HG03175 (cell line): ENCODE measurements around the gene ZNF726.
"Not testable (repeated sequence)": the region's sequence is repeated elsewhere in the genome, so short reads cannot be mapped to it uniquely, and the experiment has no call there.

Source experiments
- ATAC-seq: cut with Tn5 transposase; IDR thresholded peaks from one replicate; pipeline ENCODE4 v1.9.1; 2021; ENCODE audit warnings: mild to moderate bottlenecking, moderate library complexity; ENCODE audit not compliant: unreplicated experiment

The ZNF726 gene

DNA sequence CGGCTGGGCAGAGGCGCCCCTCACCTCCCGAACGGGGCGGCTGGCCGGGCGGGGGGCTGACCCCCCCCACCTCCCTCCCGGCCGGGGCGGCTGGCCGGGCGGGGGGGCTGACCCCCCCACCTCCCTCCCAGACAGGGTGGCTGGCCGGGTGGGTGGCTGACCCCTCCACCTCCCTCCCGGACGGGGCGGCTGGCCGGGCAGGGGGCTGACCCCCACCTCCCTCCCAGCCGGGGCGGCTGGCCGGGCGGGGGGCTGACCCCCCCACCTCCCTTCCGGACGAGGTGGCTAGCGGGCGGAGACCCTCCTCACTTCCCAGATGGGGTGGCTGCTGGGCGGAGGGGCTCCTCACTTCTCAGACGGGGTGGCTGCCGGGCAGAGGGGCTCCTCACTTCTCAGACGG, 22.3 kb downstream of the ZNF726 start:
- not testable (repeated sequence) for ATAC-seq

DNA sequence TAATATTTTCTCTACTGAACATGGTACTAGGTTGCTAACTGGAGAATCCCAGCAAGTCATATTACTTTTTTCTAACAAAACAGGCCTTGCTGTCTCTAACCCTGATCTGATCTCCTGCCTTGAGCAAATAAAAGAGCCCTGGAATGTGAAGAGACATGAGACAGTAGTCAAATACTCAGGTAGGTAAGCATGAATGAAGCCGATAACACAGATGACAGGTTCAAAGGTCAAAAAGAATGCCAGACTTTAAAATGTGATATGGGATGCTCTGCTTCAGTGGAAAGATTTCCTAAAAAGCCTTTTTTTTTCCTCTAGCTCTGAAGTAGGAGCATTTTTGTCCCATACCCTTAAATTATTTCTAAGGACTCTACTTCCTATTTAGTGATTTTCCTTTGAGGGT, 28.7 kb downstream of the ZNF726 start:
- ATAC-seq: no peak

DNA sequence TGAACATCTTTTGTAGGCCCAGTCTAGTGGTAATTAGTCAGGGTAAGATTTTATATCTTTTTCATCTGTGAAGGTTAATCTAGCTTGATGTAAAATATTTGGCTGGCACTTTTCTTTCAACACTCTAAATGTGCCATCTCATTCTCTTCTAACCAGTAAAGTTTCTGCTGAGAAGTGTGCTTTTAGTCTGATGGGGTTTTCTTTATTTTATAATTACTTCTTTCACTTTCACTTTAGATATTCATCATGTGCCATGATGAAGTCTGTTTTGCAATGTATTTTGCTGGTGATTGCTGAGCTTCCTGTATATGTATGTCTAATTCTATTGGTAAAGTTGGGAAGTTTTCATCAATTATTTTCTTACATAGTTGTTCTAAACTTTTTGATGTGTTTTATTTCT, 31.9 kb downstream of the ZNF726 start:
- no peak for ATAC-seq

DNA sequence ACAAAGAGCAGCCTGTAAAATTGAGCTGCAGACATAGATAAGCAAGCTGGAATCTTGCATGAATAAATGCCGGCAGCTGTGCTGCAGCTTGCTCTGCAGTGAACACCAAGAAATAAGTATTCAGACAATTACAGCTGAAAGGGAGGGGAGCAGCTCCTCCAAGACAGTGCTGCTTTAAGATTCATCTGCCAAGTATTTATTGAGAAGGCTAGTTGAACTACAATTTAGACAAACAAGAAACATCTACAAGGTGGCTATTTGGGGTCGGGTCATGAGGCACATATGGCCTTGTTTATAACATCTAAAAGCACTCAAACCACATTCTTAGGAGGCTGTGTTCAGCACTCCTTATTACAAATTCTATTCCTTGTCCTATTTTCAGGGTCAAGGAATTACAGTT, 34.9 kb downstream of the ZNF726 start:
- ATAC-seq: no peak

DNA sequence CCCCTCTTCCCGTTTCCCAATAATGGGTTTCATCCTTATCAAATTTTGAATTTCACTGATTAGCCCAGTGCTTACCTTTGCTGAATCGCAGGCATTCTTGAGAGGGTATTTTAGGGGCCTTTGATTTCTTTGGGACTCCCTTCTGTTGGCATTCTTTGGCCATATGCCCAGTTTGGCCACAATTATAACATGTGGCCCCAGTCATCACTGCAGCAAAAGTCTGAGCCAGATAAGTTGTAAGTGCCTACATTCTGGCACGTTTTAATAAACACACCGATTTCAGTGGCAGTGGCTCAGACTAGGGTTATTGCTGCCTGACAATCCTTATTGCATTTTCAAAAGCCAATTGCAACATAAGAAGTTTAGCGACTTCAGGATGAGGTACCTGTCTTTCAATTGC, 41.4 kb downstream of the ZNF726 start:
- no peak for ATAC-seq

DNA sequence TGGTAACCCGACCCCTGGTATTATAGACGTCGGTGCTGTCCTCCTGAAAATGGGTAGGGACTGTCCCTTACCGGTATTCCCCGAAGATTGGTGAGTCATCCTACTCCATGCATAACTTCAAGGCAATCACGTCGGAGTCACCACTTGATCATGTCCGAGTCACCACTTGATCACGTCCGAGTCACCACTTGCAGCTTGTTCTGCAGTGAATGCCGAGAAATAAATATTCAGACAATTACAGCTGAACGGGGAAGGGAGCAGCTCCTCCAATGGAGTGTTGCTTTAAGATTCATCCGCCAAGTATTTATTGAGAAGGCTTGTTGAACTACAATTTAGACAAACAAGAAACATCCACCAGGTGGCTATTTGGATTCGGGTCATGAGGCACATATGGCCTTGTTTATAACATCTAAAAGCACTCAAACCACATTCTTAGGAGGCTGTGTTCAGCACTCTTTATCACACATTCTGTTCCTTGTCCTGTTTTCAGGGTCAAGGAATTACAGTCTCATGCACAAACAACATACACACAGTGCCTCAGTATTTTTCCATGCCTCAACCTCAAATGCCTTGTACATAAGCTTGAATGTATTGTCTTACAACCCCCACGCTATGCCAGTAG, 43.1 kb downstream of the ZNF726 start:
- ATAC-seq: no peak

DNA sequence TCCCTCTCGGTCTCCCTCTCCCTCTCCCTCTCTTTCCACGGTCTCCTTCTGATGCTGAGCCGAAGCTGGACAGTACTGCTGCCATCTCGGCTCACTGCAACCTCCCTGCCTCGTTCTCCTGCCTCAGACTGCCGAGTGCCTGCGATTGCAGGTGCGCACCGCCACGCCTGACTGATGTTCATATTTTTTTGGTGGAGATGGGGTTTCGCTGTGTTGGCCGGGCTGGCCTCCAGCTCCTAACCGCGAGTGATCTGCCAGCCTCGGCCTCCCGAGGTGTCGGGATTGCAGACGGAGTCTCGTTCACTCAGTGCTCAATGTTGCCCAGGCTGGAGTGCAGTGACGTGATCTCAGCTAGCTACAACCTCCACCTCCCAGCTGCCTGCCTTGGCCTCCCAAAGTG, 48.7 kb downstream of the ZNF726 start:
- ATAC-seq: not testable (repeated sequence)

DNA sequence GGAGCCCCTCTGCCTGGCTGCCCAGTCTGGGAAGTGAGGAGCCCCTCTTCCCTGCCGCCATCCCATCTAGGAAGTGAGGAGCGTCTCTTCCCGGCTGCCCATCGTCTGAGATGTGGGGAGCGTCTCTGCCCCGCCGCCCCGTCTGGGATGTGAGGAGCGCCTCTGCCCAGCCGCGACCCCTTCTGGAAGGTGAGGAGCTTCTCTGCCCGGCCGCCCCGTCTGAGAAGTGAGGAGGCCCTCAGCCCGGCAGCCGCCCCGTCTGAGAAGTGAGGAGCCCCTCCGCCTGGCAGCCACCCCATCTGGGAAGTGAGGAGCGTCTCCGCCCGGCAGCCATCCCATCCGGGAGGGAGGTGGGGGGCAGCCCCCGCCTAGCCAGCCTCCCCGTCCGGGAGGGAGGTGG, 49.2 kb downstream of the ZNF726 start:
- ATAC-seq: not testable (repeated sequence)

DNA sequence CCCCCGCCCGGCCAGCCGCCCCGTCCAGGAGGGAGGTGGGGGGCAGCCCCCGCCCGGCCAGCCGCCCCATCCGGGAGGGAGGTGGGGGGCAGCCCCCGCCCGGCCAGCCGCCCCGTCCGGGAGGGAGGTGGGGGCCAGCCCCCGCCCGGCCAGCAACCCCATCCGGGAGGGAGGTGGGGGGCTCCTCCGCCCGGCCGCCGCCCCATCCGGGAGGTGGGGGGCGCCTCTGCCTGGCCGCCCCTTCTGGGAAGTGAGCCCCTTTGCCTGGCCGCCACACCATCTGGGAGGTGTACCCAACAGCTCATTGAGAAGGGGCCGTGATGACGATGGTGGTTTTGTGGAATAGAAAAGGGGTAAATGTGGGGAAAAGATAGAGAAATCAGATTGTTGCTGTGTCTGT, 49.6 kb downstream of the ZNF726 start:
- ATAC-seq: not testable (repeated sequence)

DNA sequence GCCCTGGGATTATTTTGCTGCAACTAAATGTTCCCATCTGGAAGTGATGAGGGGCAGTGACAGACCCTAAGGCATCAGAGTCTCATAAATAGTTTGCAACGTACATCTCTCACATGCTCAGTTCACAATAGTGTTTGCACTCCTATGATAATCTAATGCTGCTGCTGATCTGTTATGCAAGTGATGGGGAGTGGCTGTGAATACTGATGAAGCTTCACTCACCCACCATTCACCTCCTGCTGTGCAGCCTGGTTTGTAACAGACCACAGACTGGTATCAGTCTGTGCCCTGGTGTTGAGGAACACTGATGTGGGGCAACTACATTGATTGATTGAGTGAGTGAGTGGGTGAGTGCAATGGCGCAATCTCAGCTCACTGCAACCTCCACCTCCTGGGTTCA, 54.9 kb downstream of the ZNF726 start:
- no peak for ATAC-seq

DNA sequence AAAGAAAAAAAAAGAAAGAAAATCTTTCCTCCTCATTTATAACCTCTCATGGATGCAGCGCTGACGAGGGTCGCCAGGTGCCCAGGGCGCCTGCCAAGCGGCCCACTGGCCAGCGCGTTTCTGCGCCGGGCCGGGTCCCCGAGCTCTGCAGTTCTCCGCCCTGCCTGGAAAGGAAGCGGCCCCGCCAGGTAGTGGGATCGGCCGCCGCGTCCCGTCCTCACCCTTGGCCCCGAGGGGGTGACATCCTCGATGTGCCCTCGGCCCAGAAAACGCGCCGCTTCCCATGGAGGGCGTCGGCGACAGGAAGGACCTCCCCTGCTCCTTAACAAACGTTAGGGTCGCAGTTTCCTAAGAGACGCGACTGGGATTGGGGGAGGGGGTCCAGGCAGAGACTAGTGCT, 56.9 kb downstream of the ZNF726 start:
- ATAC-seq: no peak

DNA sequence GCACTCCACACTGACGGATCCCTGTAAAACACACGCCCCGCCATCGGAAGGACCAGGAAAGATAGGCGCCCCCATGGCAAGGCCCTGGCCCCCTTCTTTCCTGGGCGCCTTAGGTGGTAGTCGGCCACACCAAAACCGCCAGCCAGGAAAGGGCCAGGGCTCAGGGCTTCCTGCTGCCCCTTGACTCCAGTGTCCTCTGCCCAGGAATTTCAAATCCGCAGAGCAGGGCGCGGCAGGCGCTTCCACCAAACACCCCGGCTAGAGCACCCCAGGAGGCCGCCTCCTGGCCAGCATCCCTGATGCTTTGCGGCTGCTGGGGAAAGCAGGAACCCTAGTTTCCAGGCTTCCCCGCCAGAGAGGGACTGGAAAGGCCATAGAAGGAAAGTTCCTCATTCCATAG, 57.5 kb downstream of the ZNF726 start:
- no peak for ATAC-seq

DNA sequence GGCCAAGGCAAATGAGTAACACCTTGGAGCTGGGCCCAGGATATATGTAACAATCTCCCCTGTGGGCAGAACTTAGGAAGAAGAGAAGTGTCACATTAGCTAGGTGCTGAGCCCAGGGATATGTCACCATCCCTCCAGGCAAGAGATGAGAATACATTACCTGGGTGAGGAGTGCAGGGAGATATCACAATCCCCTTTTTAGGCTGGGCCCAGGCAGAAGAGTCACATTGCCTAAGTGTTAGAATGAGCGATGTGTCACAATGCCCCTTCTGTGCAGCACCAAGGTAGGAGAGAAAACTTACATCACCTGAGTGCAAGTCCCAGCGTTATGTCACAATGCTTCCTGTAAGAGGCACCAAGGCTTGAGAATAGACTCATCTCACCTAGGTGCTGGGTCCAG, 60.3 kb downstream of the ZNF726 start:
- no peak for ATAC-seq

DNA sequence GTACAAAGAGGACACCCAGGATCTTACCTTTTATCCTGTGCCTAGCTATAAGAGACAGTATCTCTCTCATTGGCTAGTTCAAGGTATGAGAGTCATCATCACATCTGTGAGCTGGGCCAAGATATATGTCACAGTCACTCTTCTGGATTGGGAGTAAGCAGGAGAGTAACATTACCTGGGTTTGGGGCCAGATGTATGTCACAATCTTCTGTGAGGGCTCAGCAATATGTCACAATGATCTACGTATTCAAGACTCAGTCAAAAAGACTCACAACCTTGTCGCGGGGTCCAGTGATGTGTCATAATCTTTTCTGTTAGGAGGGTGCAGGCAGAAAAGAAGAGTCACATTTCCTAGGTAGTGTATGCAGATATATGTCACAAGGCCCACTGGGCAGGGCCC, 61.9 kb downstream of the ZNF726 start:
- ATAC-seq: not testable (repeated sequence)

DNA sequence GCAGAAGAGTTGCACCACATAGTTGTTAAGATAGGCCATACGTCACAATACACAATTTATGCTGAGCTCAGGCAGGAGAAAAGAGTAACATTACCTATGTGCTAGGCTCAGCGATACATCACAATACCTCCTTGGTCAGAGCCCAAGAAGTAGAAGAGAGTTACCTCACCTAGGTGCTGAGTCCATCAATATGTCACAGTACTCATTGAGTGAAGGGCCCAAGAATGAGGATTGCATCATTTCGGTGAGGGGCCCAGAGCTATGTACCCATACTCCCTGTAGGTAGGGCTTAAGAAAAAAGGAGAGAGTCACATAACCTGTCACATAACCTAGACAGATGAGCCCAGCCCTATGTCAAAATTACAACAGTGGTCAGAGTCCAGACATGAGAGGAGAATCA, 62.6 kb downstream of the ZNF726 start:
- not testable (repeated sequence) for ATAC-seq

DNA sequence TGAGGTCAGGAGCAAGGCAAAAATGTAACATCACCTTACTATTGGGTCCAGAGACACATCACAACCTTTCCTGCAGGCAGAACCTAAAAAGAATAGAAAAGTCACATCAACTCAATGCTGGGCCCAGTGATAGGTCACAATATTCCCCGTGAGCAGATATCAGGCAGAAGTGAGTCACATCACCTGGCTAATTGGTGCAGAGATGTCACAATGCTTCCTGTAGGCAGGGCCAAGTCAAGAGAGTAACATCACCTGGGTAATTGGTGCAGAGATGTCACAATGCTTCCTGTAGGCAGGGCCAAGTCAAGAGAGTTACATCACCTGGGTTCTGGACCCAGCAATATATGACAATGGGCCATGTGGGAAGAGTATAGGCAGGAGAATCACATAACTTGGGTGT, 63.4 kb downstream of the ZNF726 start:
- ATAC-seq: no peak

DNA sequence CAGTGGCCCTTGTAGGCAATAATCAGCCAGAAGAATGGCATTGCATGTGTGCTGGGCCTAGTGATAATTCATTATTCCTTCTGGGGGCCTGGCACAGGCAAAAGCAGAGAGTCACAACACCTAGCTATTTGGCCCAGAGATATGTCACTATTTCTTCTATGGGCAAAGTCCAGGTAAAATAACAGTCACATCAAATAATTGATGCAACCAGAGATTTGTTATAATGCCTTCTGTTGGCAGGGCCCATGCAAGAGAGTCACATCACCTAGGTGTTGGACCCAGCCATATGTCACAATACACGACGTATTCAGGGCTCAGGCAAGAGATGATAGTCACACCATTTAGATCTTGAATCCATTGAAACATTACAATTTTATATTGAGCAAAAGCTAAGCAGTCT, 66.1 kb downstream of the ZNF726 start:
- ATAC-seq: no peak

DNA sequence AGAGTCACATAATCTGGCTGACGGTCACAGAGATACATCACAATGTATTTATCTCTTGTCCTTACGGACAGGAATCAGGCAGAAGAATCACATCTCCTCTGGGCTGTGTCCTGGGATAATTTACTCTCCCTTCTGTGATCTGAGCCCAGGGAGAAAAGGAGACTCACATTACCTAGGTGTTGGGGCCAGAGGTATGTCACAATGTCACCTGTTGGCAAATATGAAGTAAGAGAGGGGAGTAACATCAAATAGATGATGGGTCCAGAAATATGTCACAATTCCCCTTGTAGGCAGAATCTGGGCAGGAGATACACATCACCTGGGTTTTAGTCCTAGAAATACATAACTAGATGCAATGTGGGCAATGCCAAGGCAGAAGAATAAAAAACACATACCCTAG, 67.2 kb downstream of the ZNF726 start:
- no peak for ATAC-seq

DNA sequence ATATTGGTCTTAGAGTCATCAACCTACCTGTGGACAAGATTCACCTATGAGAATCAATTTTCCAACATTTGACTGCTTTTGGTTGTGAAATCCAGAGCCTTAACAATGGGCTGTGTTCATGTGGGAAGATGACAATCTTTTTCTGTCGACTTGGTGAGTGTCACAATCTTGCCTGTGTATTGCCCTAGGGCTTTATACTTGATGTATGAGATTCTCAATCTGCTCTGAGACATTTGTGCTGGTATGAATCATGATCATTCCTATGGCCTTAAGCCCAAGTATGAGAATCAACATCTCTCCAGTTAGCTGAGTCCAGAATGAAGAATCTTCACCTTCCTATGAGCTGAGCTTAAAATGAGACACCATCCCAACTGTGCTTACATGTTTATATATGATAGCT, 68.7 kb downstream of the ZNF726 start:
- no peak for ATAC-seq
